ENCODE measurements around the gene PLEKHH1.
A peak's percentile ranks its signal among the peaks of the same experiment; 100 is the strongest.
"Not testable (repeated sequence)": the region's sequence is repeated elsewhere in the genome, so short reads cannot be mapped to it uniquely, and the experiment has no call there.

The PLEKHH1 gene

GRCh38 chr14:67602995-67603545, 70.0 kb downstream of the PLEKHH1 start:
- no peak overlapping the region for H3K4me3 ChIP-seq (ENCODE audit: extremely low read depth, insufficient read depth, low read length, poor library complexity, severe bottlenecking)
- no peaks in the 10 kb centered on the region for H3K9me3 ChIP-seq (ENCODE audit: control insufficient read depth, low read length)
- no peaks in the 10 kb centered on the region for H3K36me3 ChIP-seq (ENCODE audit: control insufficient read depth, insufficient read depth, low read length)
- WGBS, 2 experiments (ENCODE audit: insufficient coverage in 2 of 2), result 56 to 81% methylated on average over 3 to 5 of the region's 5 CpGs
- no peaks in the 10 kb centered on the region for H3K4me1 ChIP-seq (ENCODE audit: control insufficient read depth, insufficient read depth, low read length, poor library complexity, severe bottlenecking)
- no peak overlapping the region for H3K27ac ChIP-seq (ENCODE audit: low read depth, low read length, severe bottlenecking)

GRCh38 chr14:67607646-67608045, 74.6 kb downstream of the PLEKHH1 start:
- no peak overlapping the region for H3K27ac ChIP-seq (ENCODE audit: low read depth, low read length, severe bottlenecking)
- no peaks in the 10 kb centered on the region for H3K4me1 ChIP-seq (ENCODE audit: control insufficient read depth, insufficient read depth, low read length, poor library complexity, severe bottlenecking)
- WGBS, 2 experiments (ENCODE audit: insufficient coverage in 2 of 2), result 95 to 100% methylated on average over 1 to 4 of the region's 5 CpGs
- H3K9me3 ChIP-seq (ENCODE audit: control insufficient read depth, low read length), result no peaks in the 10 kb centered on the region
- no peaks in the 10 kb centered on the region for H3K36me3 ChIP-seq (ENCODE audit: control insufficient read depth, insufficient read depth, low read length)
- H3K4me3 ChIP-seq (ENCODE audit: extremely low read depth, insufficient read depth, low read length, poor library complexity, severe bottlenecking), result no peak overlapping the region

GRCh38 chr14:67609642-67610310, 76.7 kb downstream of the PLEKHH1 start:
- Histone ChIP-seq H3K4me3 (ENCODE audit: extremely low read depth, insufficient read depth, low read length, poor library complexity, severe bottlenecking) (no peak overlapping the region), H3K4me1 (ENCODE audit: control insufficient read depth, insufficient read depth, low read length, poor library complexity, severe bottlenecking) (no peaks in the 10 kb centered on the region), H3K36me3 (ENCODE audit: control insufficient read depth, insufficient read depth, low read length) (no peaks in the 10 kb centered on the region), H3K9me3 (ENCODE audit: control insufficient read depth, low read length) (no peaks in the 10 kb centered on the region), H3K27ac (ENCODE audit: low read depth, low read length, severe bottlenecking) (no peak overlapping the region)
- 72 to 76% methylated on average over 8 of the region's 10 CpGs for WGBS, 2 experiments (ENCODE audit: insufficient coverage in 2 of 2)

DNA sequence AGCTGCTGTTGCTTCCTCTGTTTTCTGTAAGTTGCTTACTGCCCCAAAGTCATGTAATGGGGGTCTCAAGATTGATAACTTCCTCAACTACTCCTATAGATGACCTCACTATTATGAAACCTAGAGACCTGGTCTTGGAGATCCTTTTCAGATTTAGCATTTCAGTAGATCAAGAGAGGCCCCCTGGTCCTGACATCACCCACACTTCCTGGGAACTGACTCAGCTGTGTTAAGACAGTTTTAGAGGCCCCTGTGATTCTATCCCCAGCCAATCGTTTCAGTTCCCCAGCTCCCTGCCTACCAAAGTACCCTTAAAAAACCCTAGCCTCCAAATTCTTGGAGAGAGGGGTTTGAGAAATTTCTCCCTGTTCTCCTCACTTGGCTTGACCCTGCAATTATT, 77.4 kb downstream of the PLEKHH1 start:
- Histone ChIP-seq H3K36me3 (ENCODE audit: control insufficient read depth, insufficient read depth, low read length) (no peaks in the 10 kb centered on the region), H3K4me1 (ENCODE audit: control insufficient read depth, insufficient read depth, low read length, poor library complexity, severe bottlenecking) (no peaks in the 10 kb centered on the region), H3K27ac (ENCODE audit: low read depth, low read length, severe bottlenecking) (no peak overlapping the region), H3K4me3 (ENCODE audit: extremely low read depth, insufficient read depth, low read length, poor library complexity, severe bottlenecking) (no peak overlapping the region), H3K9me3 (ENCODE audit: control insufficient read depth, low read length) (no peaks in the 10 kb centered on the region)
- WGBS, 2 experiments (ENCODE audit: insufficient coverage in 2 of 2), result 100% methylated on average over 1 of the region's 1 CpG; no CpG with 5 or more reads in 1 of the 2 experiments

GRCh38 chr14:67618617-67619063, 85.5 kb downstream of the PLEKHH1 start:
- Histone ChIP-seq H3K4me1 (ENCODE audit: control insufficient read depth, insufficient read depth, low read length, poor library complexity, severe bottlenecking) (peaks cover 19% of the 10 kb centered on the region), H3K27ac (ENCODE audit: low read depth, low read length, severe bottlenecking) (peak overlapping the region; percentile 90), H3K9me3 (ENCODE audit: control insufficient read depth, low read length) (no peaks in the 10 kb centered on the region), H3K4me3 (ENCODE audit: extremely low read depth, insufficient read depth, low read length, poor library complexity, severe bottlenecking) (no peak overlapping the region), H3K36me3 (ENCODE audit: control insufficient read depth, insufficient read depth, low read length) (no peaks in the 10 kb centered on the region)

DNA sequence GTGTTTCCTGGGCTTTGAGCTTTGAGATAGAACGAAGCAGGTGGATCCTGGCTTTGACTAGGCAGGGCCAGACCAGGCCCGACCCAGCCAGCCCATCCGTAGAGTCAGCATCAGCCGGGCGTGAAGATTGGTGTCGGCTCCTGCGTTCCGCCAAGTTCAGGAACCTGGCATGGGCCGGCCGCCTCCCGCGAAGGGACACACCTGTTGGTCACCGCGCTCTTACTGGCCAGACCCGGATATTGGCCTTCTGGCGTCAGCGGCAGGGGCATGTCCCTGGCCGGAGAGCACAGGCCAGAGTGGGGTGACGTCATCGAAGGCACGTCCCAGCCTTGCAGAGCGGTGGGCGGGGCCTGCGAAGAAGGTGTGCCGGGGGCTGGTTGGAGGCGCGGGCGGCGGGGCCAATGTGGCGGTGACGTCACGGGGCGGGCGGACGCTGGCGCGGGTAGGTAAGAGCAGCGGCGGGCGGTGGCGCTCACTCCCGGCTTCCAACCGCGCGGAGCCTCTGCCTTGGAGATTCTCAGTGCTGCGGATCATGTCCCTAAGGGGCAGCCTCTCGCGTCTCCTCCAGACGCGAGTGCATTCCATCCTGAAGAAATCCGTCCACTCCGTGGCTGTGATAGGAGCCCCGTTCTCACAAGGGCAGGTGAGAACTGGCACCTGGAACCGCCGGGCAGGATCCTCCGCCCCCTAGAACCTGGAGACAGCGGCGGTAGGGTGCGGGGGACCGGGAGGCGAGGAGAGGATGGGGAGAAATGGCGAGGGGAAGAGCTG, 86.5 kb downstream of the PLEKHH1 start, which contains the start of gene ARG2:
Gene ARG2, plus strand, starts transcription at position 475 of the 771 bp plus-strand sequence. Its CDS starts 58 bp downstream, at position 533.
- WGBS, 2 experiments (ENCODE audit: insufficient coverage in 2 of 2), result 0 to 1% methylated on average over 58 to 61 of the region's 62 CpGs
- Histone ChIP-seq H3K9me3 (ENCODE audit: control insufficient read depth, low read length) (no peaks in the 10 kb centered on the region), H3K36me3 (ENCODE audit: control insufficient read depth, insufficient read depth, low read length) (peaks cover 8% of the 10 kb centered on the region), H3K4me1 (ENCODE audit: control insufficient read depth, insufficient read depth, low read length, poor library complexity, severe bottlenecking) (peaks cover 19% of the 10 kb centered on the region), H3K4me3 (ENCODE audit: extremely low read depth, insufficient read depth, low read length, poor library complexity, severe bottlenecking) (peak within 1 kb of the TSS; percentile 67), H3K27ac (ENCODE audit: low read depth, low read length, severe bottlenecking) (peak within 1 kb of the TSS; percentile 90)

DNA sequence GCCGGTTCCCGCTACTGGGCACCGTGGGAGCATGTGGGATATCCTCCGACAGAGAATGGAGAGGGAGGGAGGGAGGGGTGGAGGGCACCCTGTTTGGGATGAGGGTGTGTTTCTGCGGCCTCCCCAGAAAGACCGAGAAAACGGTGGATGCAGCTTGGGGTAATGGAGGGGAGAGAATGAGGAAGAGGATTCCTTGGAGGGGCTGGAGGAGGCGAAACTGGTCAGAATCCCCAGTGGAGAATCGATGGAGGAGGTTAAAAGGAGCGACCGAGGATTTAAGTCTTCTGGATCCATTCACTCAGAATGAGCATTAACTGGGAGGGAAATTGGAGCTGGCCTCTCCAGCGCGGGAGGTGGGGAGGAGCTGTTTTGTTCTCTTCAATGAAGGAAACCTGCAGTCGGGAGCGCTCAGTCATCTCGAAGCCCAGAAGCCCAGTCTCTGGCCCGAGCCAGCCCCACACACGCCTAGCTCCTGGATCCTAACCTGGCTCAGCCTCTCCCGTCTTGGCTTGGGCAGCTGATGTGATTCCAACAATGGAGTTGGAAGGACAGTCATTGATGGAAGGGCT, 87.2 kb downstream of the PLEKHH1 start:
- 2 to 6% methylated on average over 17 to 19 of the region's 19 CpGs for WGBS, 2 experiments (ENCODE audit: insufficient coverage in 2 of 2)
- H3K4me1 ChIP-seq (ENCODE audit: control insufficient read depth, insufficient read depth, low read length, poor library complexity, severe bottlenecking), result peaks cover 19% of the 10 kb centered on the region
- peak overlapping the region; percentile 67 for H3K4me3 ChIP-seq (ENCODE audit: extremely low read depth, insufficient read depth, low read length, poor library complexity, severe bottlenecking)
- peak overlapping the region; percentile 90 for H3K27ac ChIP-seq (ENCODE audit: low read depth, low read length, severe bottlenecking)
- no peaks in the 10 kb centered on the region for H3K9me3 ChIP-seq (ENCODE audit: control insufficient read depth, low read length)
- peaks cover 12% of the 10 kb centered on the region for H3K36me3 ChIP-seq (ENCODE audit: control insufficient read depth, insufficient read depth, low read length)

DNA sequence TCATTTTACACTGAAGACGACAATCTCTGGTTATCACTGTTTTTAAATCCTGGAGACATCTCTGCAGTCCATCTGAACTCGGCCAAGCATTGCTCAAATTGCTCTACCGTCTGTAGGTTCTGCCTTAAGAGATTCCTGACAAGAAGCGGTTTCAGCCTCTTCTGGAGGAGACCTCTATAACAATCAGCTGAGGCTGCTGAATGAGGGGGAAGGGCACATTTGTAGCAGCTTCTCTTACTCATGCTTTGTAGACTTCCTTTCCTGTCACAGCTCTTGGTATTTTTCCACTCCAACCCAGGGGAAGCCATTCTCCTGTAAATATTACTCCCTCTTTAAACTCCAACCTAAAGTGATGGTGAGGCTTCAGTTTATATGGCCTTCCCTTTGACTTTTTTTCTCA, 89.6 kb downstream of the PLEKHH1 start:
- Histone ChIP-seq H3K4me3 (ENCODE audit: extremely low read depth, insufficient read depth, low read length, poor library complexity, severe bottlenecking) (no peak overlapping the region), H3K27ac (ENCODE audit: low read depth, low read length, severe bottlenecking) (peak overlapping the region; percentile 92), H3K9me3 (ENCODE audit: control insufficient read depth, low read length) (no peaks in the 10 kb centered on the region), H3K4me1 (ENCODE audit: control insufficient read depth, insufficient read depth, low read length, poor library complexity, severe bottlenecking) (peaks cover 19% of the 10 kb centered on the region), H3K36me3 (ENCODE audit: control insufficient read depth, insufficient read depth, low read length) (peaks cover 17% of the 10 kb centered on the region)
- WGBS, 2 experiments (ENCODE audit: insufficient coverage in 2 of 2), result 38 to 43% methylated on average over 2 to 3 of the region's 4 CpGs

- Histone ChIP-seq H3K4me1 (ENCODE audit: control insufficient read depth, insufficient read depth, low read length, poor library complexity, severe bottlenecking) (peaks cover 19% of the 10 kb centered on the region), H3K27ac (ENCODE audit: low read depth, low read length, severe bottlenecking) (peak overlapping the region; percentile 92), H3K4me3 (ENCODE audit: extremely low read depth, insufficient read depth, low read length, poor library complexity, severe bottlenecking) (no peak overlapping the region), H3K36me3 (ENCODE audit: control insufficient read depth, insufficient read depth, low read length) (peaks cover 22% of the 10 kb centered on the region), H3K9me3 (ENCODE audit: control insufficient read depth, low read length) (no peaks in the 10 kb centered on the region)
- no CpG with 5 or more reads among the region's 2 CpGs for WGBS, 2 experiments (ENCODE audit: insufficient coverage in 2 of 2)
Observed at GRCh38 chr14:67623114-67623513, 90.0 kb downstream of the PLEKHH1 start.

- 100% methylated on average over 1 of the region's 1 CpG; no CpG with 5 or more reads in 1 of the 2 experiments for WGBS, 2 experiments (ENCODE audit: insufficient coverage in 2 of 2)
- H3K27ac ChIP-seq (ENCODE audit: low read depth, low read length, severe bottlenecking); H3K9me3 ChIP-seq (ENCODE audit: control insufficient read depth, low read length): not testable (repeated sequence)
Observed at GRCh38 chr14:67626131-67626530, 93.0 kb downstream of the PLEKHH1 start.

More at GRCh38 chr14:67626131-67626530, 93.0 kb downstream of the PLEKHH1 start:
- Histone ChIP-seq H3K4me1 (ENCODE audit: control insufficient read depth, insufficient read depth, low read length, poor library complexity, severe bottlenecking) (peaks cover 16% of the 10 kb centered on the region), H3K36me3 (ENCODE audit: control insufficient read depth, insufficient read depth, low read length) (peaks cover 27% of the 10 kb centered on the region)
- H3K4me3 ChIP-seq (ENCODE audit: extremely low read depth, insufficient read depth, low read length, poor library complexity, severe bottlenecking), result not testable (repeated sequence)

Data from mesodermal cell (in vitro differentiated cells).